Anterior cingulate cortex (tissue), 58 donors: Measurements from ENCODE around the gene NPAS3.
A peak's percentile ranks its signal among the peaks of the same experiment; 100 is the strongest.

Experiments
- DNase-seq, 58 donors: peaks; one replicate each; lab custom pipeline; 2025; lab: John Stamatoyannopoulos, UW

NPAS3 gene

DNA sequence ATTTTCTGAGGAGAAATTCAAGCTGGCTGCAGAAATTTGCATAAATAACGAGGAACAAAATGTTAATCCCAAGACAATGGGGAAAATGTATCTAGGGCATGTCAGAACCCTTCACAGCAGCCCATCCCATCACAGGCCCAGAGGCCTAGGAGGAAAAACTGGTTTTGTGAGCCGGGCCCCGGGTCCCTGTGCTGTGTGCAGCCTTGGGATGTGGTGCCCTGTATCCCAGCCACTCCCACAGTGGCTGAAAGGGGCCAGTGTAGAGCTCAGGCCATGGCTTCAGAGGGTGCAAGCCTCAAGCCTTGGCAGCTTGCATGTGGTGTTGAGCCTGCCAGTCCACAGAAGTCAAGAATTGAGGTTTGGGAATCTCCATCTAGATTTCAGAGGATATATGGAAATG is 57.7 kb downstream of the NPAS3 start:
- no peak for DNase-seq

DNA sequence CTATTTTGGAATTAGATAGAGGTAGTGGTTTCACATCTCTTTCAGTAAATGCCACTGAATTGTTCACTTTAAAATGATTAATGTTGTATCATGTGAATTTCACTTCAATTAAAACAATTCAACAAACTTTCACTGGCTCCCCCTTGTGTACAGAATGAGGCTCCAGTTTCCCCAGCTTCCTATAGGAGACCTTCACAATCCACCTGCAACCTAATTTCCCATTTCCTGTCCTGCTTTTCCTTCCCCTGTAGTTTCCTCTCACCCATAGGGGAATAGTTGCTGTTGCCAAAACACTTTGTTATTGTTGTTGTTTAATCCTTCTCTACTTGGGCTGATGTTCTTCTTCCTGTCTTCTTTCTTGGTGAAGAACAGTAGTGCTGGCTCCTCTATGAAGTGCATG is 59.8 kb downstream of the NPAS3 start:
- no peak for DNase-seq

DNA sequence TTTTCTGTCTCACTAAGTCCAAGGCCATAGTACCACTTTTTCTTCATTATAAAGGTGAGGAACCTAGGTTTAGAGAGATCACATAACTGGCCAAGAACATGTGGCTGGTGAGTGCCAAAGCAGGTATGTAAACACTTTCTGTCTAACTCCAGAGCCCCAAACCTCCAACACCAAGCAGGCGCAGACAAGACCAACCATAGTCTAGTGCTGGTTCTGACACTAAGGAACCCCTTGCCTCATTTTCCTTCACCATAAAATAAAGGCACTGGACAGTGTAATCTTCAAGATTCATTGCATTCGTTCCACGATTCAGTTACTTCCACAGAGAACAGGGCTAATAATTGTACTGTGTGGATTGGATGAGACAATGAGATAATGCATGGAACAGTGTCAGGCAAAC is 71.0 kb downstream of the NPAS3 start:
- DNase-seq: no peak

DNA sequence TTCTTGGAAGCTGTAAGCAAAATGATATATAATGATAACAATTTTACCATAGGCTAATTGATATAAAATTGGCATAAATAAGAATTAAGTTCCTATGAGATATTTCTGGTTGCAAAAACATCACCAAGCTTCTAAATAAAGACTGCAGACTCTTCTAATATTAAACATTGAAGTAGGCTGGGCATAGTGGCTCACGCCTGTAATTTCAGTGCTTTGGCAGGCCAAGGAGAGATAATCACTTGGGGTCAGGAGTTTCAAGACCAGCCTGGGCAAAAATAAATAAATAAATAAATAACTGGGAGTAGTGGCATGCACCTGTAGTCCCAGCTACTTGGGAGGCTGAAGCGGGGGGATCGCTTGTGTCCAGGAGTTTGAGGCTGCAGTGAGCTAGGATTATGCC is 71.8 kb downstream of the NPAS3 start:
- DNase-seq: no peak

DNA sequence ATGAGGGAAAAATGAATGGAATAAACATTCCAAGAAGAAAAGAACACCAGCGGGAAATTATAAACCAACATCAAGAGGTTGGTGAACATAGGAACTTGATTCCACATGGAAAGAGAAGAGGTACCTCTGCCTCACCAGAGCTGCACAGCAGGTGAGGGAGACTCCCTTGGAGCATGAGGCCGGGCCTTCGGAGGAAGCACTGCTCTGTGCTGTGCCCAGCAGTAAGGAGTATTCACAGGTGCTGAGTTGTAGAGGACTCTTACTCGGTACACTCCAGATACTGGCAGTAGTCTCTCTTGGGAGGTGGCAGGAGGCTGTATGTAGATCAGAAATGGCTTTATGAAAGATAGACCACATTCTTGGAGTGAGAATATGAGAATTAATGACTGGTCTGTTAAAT is 76.0 kb downstream of the NPAS3 start:
- DNase-seq: no peak

DNA sequence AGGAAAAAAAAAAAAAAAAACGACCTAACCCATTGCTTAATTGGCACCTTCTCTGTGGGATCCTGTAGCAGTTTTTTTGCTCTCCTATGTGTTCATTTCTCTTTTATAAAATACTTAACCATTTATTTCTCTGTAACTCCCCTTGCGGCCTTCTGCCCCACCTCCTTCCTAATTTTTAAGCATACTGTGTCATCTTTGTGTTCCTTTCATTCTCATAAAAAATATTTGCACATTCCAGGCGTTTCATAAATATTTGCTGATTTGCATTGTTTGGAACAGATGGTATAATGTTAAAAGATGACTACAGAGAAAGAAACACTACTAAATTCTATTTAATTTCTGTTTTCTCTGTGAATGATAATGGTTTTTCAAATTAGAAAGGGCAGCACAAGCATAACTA is 77.9 kb downstream of the NPAS3 start:
- DNase-seq: no peak

DNA sequence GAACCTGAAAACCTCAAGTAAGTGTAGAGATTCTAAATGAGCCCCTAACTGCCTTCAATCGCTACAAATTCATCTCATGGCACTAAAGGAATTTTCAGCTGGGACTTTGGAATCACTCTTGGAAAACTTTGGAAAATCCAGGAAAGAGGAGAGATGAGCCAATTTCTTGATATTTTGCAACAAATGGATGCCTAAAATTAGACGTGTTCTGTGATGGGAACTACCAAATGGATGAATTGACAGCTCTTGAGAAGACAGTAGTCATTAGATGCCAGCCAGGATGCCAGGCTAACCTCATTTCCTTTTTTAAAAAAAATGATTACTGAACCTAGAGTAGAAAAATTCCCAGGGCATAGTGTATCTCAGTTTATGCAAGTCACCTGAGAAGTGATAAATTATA is 78.3 kb downstream of the NPAS3 start:
- DNase-seq: no peak

DNA sequence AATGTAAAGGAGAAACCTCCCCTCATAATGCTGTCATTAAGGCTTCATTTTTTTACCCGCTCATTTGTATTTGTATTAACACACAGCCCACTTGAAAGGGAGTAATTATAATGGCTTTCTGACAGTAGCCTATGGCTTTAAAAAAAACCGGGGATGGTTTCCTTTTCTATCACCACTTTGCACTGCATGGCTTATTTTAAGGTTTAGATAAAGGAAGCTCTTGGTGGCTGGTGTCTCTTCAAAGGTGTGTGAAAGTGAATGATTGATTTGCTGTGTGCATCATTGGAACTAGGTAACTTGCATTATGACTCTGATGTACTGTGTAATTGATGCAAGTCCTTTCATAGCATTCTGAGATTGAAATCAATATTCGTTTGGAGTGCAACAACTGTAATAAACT is 80.7 kb downstream of the NPAS3 start:
- no peak for DNase-seq

DNA sequence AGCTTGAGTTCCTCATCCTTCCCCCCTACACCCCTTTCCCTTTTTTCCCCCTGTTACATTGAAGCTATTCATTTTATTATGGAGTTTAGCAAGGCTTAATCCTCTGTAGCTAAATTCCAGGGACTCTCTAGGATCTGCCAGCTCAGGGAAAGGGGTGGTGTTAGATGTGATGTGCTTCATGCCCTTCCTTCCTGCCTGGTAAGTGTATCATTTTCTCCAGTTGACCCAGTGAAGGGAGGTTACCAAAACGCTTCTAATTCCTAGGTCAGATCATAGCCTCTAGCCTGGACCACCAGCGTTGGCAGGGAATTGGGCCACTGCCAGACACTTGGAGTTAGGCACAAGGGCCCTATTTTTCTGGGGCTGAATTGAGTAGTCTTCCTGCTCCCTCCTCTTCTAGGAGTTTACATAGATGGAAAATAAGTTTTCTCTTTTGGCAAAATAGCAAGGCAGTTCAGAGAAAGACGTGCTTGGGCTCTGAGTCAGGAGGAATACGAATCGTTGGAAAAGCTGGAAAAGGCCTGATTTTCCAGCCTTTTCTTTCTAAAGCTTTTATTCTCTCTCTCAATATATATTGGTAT is 88.3 kb downstream of the NPAS3 start:
- DNase-seq: peak in 45 of 58 donors; percentile 3 to 66 (median 23)

DNA sequence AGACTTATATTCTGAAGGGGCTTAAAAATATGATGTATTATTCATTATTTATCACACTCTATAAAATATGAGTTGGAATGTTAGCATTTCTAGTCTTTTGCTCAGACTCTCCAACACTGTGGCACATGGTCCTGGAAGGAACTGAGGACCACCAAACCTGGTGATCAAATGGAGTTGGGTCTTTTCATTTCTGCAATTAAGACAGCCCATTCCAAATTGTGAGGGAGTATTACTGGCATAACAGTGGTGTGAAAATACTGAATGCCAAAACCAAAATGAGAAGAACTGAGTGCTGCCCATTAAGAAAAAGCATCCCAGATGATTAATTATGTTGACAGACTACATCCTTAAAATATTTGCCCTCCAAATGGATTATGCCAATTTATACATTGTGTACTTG is 90.8 kb downstream of the NPAS3 start:
- DNase-seq: no peak

DNA sequence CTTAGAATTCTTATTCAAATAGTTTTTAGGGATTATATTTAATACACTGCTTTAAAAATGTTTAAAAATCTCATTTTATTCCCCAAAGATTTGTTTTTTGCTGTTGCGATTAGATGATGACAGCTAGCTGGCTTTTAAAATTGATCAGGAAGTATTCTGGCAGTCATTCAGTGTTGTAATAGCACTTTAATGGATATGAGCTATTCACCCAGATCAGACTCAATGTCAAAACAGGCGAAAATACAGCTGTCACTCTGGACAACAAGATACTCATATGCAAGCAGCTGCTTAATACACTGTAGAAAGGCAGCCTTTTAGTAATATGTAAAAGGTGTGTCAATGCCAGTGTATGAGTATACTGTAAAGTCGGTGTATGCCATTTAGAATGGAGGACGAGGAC is 91.7 kb downstream of the NPAS3 start:
- DNase-seq: no peak

DNA sequence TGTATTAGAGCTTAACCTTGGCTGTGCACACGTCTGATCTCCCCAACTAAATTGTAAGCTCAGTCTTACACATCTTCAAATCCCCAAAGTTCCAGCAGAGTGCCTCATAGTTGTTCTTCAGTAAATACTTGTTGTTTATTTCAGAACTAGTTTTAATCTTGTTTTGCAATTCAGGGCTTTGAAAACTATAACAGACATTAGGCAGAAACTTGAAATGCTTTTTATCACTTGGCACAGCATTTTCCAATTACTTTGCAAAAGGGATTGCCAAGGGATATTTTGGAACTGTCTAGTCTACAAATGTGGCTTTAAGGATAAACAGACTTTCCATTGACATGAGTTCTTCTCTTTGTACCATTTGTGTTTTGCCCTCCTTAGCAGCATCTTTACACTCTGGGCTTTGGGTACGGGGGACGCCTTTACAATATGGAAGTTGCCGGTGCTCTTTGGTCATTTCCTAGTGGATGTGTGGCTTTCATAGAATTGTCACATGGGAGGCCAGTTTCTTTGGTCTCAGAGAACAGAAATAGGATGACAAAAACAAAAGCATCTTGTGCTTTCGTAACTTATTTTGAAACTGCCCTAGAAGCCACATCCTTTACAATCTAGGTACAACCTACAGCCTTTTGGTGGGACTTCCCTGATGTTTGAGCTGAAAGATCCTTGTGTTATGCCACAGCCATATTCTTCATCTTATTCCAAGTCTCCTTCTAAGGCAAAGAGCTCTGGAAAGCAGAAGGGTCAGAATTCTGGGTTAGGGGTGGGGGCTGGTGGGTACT is 96.9 kb downstream of the NPAS3 start:
- no peak for DNase-seq

DNA sequence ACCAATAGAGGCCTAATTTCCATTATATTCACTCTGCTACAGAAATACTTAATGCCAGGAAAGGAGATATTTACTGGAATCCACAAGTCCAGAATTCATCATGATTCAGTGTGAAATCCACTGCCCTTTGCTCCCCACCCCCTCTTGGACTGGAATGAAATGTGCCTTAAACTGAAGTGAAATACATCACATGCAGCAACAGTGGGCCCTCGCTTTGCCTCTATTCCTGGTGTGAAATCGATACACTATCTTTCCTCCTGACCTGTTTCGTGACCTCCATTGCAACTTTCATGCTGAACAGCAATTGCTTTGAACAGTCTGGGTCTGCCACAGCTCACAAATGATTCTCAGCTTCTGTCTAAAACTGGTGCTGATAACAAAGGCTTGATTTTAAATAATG is 100.6 kb downstream of the NPAS3 start:
- DNase-seq: peak in 1 of 58 donors; percentile 6

DNA sequence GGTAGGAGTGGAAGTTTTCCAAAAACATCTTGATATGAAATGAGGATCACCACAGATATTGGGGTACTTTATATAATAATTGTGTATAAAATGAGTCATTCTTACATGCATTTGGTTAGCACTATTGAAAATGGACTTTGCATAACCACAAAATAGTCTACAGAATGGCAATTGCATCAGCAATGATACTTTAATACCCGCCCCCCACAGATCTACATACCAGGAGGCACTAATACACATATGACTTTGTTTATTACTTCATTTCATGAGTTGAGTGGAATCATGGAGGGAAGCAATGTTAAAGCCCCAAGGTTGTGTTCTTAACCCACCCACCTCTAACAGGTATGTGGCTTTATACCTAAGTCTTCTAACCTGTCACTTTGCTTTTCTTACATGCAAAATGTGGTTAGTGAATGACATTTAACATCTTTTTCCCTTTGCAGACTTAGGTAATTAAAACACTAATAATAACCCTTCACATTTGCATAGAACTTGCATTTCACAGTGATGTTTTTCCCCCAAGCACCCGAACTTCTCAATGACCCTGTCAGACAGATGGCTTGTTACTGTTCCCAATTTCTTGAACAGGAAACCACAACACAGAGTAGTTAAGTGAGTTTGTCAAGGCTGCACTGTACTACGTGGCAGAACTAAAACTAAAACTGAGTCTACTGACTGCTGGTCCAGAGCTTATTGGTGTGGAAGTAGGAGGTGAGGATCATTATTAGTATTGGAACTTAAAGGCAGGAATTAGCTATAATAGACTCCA is 101.9 kb downstream of the NPAS3 start:
- DNase-seq: no peak

DNA sequence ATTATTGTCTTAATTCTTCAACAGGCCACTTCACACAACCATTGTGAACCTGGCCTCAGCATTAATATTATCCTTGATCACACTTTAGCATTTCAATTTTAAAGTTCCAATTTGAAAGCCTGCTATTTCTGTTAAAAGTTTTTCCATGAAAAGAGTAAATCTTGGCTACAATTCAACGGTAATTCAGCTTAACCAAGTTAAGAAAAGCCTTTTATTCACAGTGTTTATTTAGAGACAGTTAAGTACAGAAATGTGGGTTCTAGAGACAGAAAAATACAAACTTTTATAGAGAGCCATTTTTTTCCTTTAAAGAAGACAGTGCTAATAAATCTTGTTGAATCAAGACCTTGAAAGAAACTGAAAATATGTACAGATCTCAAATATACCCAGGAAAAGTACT is 103.9 kb downstream of the NPAS3 start:
- no peak for DNase-seq

DNA sequence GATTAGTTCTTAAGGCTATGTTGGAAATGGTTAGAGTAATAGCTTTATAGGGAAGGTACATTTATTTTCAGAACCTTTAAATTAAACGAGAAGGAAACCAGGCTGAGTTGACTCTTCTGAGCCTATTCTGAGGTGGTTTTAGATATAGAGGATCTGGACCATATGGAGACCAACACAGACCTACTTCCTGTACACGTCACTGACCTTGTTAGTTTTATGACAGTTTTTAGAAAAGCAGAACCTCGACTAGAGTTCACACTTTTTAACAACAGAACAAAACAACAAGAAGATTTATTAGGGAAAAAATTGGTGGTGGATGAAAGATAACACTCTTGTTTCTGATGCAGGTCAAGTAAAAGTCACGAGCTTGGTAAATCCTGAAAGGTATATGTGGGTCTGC is 107.1 kb downstream of the NPAS3 start:
- no peak for DNase-seq

DNA sequence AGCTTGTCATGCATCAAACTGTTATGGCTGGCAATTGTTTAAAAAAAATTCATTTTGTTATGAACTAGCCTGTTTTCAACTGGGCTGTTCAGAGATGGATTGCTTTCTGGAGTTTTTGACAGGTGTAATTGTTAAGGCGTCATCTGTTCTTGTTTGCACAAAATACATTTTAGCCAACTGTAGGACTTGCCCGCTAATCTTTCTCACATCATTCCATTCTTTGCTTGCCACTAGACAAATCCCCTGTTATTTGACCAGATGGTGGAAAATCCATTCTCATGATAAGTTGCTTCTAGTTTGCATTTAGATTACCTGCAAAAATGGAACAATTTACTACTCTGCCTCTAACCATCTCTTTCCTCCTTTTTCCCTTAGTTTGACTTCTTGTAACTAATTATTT is 114.3 kb downstream of the NPAS3 start:
- no peak for DNase-seq

DNA sequence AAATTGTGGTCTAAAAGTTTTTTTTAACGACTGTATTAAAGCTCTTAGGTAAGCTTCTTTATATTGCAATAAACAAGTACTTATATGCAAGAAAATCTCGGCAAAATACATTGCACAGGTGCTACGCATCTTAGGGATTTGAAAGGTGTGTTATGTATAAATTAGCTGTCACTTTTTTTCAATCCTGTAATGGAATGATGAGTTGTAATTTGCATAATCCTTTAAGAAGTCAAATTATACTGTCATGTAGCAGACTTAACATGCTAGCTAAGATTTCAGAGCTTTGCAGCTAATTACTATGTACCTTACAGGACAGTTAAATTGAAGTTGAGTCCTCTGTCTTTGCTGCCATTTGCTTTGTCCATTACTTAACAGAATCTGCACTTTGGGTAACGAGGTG is 117.5 kb downstream of the NPAS3 start:
- no peak for DNase-seq

DNA sequence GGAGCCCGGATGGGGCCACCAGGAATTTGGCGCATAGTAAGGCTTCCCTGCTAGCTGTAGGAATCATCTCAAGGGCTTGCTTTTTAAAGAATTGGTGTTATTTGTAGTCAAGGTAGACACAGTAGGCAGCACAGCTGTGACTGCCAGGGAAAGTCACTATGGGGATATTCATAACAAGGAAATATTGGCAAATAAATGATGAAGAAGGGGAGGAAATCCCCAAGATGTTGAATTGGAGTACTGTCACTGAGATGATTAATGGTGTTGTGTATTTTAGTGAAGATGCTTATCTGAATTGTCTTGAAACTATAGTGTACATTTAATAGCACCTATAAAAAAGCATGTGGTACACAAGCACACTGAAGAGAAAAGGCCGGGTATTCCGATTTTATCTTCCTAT is 118.9 kb downstream of the NPAS3 start:
- DNase-seq: no peak

DNA sequence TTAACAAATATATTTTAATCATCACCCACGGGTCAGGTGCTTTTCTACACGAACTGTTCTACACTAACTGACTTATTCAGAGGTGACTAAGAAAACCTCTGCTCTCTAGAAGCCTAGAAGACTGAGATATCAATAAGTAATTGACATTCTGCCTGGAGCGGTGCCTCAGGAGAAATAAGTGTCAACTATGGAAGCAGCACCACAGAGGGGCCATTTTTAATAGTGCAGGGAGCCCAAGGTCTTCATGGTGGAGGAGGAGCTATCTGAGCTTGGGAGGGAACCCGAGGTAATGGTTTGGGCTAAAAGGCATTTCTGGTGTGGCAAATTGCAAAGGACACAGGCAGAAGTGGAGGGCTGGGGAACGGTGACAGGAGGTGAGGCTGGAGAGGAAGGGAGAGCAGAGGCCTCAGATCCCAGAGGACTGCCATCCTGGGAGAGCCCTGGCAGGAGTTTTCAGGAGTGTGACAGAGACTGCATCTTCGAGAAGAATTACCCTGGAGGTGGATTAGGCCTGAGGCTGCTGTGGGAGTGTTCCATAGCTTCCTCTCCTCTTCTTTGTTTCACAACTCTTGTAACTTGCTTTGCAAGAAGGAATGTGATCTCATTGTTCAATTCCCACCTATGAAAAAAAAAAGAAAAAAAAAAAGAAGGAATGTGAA is 123.1 kb downstream of the NPAS3 start:
- DNase-seq: peak in 1 of 58 donors; percentile 1

DNA sequence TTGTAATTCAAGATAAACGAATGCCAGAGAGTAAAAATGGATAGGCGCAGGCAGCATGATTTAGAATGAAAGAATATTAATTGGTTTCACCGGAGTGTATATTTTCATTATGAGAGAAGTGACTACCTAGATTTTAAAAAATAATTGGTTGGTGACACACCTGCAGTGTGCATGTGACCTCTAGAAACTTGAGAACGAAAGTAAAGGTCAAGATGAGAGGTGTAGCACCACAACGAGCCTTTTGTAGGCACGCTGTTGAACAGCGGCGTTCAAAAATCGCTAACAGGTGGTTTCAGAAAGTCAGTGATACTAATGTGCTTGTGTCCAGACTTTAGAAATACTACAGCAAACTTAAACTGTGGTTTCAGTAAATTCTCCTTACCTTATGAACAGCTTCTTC is 123.8 kb downstream of the NPAS3 start:
- no peak for DNase-seq
